ENCODE results near the gene DCTPP1.
A peak's percentile ranks its signal among the peaks of the same experiment; 100 is the strongest.

Gene DCTPP1

GRCh38 chr16:30381291-30382041 is 48.4 kb downstream of the DCTPP1 start:
- no peak for DNase-seq

DNA sequence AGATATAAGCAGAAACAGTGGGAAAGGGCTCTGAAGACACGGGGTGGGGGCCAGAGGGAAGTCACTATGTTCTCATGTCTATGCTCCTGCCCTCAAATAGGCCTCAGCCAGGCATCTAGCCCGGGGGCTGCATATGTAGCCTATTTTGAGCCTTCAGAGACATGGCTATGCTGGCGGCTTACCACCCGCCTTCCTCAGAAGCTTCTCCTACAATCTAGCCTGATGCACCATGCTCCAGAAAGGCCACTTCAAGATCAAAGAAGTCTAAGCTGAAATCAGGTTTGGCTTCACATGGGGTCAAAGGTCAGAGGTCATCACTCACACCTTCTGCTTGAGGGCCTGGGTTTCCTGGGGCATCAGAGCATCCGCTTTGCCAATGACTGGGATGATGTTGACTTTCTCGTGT is 49.0 kb downstream of the DCTPP1 start:
- no peak for DNase-seq

DNA sequence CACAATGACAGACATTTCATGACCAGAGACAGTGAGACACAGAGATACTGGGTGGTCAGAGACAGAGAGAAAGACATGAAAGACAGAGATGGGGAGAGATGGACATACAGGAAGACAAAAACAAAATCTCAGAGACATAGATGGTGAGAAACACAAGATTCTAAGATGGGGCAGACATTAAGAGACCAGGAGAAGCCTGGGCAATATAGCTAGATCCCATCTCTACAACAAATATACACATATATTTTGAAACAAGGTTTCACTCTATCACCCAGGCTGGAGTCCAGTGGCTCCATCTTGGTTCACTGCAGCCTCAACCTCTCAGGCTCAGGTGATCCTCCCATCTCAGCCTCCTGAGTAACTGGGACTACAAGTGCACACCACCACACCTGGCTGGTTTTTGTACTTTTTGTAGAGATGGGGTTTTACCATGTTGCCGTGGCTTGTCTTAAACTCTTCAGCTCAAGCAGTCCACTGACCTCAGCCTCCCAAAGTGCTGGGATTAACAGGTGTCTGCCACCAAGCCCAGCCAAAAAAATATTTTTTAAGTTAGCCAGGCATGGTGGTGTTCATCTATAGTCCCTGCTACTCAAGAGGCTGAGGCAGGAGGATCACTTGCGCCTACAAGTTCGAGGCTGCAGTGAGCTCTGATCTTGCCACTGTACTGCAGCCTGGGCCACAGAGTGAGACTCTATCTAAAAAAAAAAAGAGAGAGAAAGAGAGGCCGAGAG is 49.6 kb downstream of the DCTPP1 start:
- DNase-seq, result no peak

DNA sequence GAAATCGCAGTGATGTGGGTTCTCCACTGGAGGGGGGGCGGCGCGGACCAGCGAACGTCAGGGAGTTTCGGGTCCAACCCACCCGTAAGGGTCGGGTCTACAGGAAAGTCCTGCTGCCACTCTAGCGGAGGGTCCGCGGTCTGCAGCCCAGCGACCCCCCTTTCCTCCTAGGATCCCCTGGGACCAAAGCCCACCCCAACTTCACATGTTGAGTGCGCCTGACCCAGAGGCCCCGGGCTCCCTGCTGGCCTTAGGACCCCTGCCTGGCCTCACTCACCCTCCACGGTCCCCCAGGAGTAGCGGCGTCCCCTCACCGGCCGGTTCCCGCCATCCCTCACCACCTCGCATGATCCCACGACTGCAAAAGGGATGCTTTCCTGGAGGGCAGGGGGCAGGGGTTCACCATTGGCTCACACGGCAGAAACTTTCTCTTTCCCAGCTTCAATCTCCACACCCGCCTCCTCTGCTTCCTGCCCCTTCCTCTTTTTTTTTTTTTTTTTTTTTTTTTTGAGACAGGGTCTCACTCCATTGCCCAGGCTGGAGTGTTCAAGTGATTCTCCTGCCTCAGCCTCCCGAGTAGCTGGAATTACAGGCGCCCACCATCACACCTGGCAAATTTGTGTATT is 50.6 kb downstream of the DCTPP1 start:
- DNase-seq, result no peak

- DNase-seq, result peak; percentile 98
Measured at GRCh38 chr16:30378236-30379157, 51.3 kb downstream of the DCTPP1 start.

- DNase-seq, result peak in 1 of 2 donors; percentile 70
Measured at GRCh38 chr16:30377812-30378235, 52.0 kb downstream of the DCTPP1 start.

GRCh38 chr16:30377050-30377811 is 52.6 kb downstream of the DCTPP1 start:
- peak in 1 of 2 donors; percentile 80 for DNase-seq

GRCh38 chr16:30376461-30376902 is 53.3 kb downstream of the DCTPP1 start:
- DNase-seq, result no peak

DNA sequence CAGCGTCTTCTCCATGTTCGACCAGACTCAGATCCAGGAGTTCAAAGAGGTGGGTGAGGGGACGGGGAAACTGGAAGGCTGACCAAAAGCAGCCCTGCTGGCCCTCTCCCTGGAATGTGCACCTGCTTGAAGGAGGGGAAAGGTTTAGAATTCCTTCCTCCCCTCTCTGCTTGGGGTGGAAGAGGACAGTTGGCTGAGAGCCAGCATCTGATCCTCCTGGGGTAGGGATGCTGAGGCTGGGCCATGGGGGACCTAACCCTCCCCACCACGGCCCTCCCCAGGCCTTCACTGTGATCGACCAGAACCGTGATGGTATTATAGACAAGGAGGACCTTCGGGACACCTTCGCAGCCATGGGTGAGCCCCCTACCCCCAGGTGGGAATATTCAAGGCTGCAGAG is 54.0 kb downstream of the DCTPP1 start:
- DNase-seq, result no peak

- no peak for DNase-seq
Measured at GRCh38 chr16:30374538-30374937, 55.3 kb downstream of the DCTPP1 start, which contains the start of gene MYL11. MYL11 (plus strand) TSS chr16:30374802; CDS start chr16:30374858, 56 bp downstream.

Data from inflammatory macrophage (primary cell).